Sciatic nerve (tissue), 2 donors: Measurements from ENCODE around the gene KRT7. TPM values are rescaled to one million over a fixed set of nuclear protein-coding genes. Genes with fewer than 3 reads are reported as not detected.
A peak's percentile ranks its signal among the peaks of the same experiment; 100 is the strongest.

Source experiments
- ATAC-seq: fragments of 200-7000 bp; cut with Tn5 transposase; one replicate; pipeline ENCODE4 v1.9.1; 2020; ENCODE audit warnings: mild to moderate bottlenecking, moderate library complexity
- DNase-seq: peaks from one replicate; pipeline ENCODE4 v3.0.0-alpha.2; 2020; ENCODE audit warnings: low spot score
- intact Hi-C: fragments of 100-400 bp; cut with DNase I; formaldehyde crosslinking; loops from one replicate; pipeline ENCODE4 v1.14.2; 2022
- total RNA-seq: library from RNA; stranded (reverse); fragmentation: NEBNext Ultra II Directional; extraction: Animal tissue kit (Norgen Biotek cat#: 25700); gene quantifications from one replicate; pipeline ENCODE4 v1.2.1, GENCODE V29; 2021
- donor health status: DM: no; HTN: no; CAD: no.
- donor health status: DM: no; HTN: no; CAD: no.

Gene KRT7
- total RNA-seq, 1 donor from 2014 or later: 4.0 TPM

GRCh38 chr12:52224151-52224550 is 8.9 kb upstream of the KRT7 start:
- no peak for ATAC-seq
- DNase-seq: no peak
- intact Hi-C loops: no loop called here

GRCh38 chr12:52225752-52226151 is 7.3 kb upstream of the KRT7 start:
- ATAC-seq (no peak), DNase-seq (no peak)
- intact Hi-C loops: no loop called here

GRCh38 chr12:52226446-52226845 is 6.6 kb upstream of the KRT7 start:
- intact Hi-C loops: no loop called here
- DNase-seq (no peak), ATAC-seq (no peak)

- intact Hi-C loops: no loop called here
- ATAC-seq (no peak), DNase-seq (no peak)
Observed at GRCh38 chr12:52227606-52228166, 5.4 kb upstream of the KRT7 start.

- intact Hi-C loops: no loop called here
- no peak for DNase-seq
- ATAC-seq: no peak
Observed at GRCh38 chr12:52228366-52228765, 4.7 kb upstream of the KRT7 start.

- intact Hi-C loops: no loop called here
- DNase-seq: no peak
- ATAC-seq: no peak
Observed at GRCh38 chr12:52228931-52229330, 4.1 kb upstream of the KRT7 start.

- no peak for DNase-seq
- no peak for ATAC-seq
- intact Hi-C loops: no loop called here
Observed at GRCh38 chr12:52229836-52230343, 3.2 kb upstream of the KRT7 start.

- intact Hi-C loops: no loop called here
- ATAC-seq: no peak
- no peak for DNase-seq
Observed at GRCh38 chr12:52230364-52231281, 2.4 kb upstream of the KRT7 start.

GRCh38 chr12:52231305-52232202 is 1.5 kb upstream of the KRT7 start:
- DNase-seq (no peak), ATAC-seq (no peak)
- intact Hi-C loops: no loop called here

- no peak for ATAC-seq
- no peak for DNase-seq
- intact Hi-C loops: no loop called here
Observed at GRCh38 chr12:52232203-52232673, 805 bp upstream of the KRT7 start.

- no peak for DNase-seq
- intact Hi-C loops: no loop called here
Observed at GRCh38 chr12:52233462-52234207, 592 bp downstream of the KRT7 start.

GRCh38 chr12:52234223-52234810 is 1.3 kb downstream of the KRT7 start:
- intact Hi-C loops: no loop called here
- DNase-seq (no peak), ATAC-seq (no peak)

More at GRCh38 chr12:52233462-52234207, 592 bp downstream of the KRT7 start:
- no peak for ATAC-seq

GRCh38 chr12:52235001-52235764 is 2.1 kb downstream of the KRT7 start:
- intact Hi-C loops: no loop called here
- DNase-seq (no peak), ATAC-seq (no peak)

GRCh38 chr12:52235822-52236361 is 2.8 kb downstream of the KRT7 start:
- ATAC-seq (no peak), DNase-seq (no peak)
- intact Hi-C loops: no loop called here

GRCh38 chr12:52236386-52237050 is 3.5 kb downstream of the KRT7 start:
- intact Hi-C loops: no loop called here
- DNase-seq (no peak), ATAC-seq (no peak)

- intact Hi-C loops: no loop called here
- DNase-seq: no peak
- peak; percentile 67 for ATAC-seq
Observed at GRCh38 chr12:52238207-52238840, 5.3 kb downstream of the KRT7 start.
